ENCODE measurements around the gene AP2B1.

DNA sequence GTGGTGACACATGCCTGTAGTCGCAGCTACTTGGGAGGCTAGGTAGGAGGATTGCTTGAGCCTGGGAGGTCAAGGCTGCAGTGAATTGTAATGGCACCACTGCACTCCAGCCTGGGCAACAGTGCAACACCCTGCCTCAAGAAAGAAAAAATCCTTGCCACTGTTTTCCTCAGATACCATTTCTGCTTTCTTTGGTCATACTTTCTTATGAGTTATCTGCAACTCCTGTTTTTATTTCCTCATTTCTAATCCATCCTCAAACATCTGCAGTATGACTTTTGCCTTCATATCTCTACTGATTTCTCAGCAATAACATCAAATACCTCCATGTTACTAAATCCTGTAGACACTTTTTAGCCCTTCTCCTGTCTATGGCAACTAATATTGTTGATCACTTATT, 3.1 kb upstream of the AP2B1 start:
- TF ChIP-seq, protein P1, sequence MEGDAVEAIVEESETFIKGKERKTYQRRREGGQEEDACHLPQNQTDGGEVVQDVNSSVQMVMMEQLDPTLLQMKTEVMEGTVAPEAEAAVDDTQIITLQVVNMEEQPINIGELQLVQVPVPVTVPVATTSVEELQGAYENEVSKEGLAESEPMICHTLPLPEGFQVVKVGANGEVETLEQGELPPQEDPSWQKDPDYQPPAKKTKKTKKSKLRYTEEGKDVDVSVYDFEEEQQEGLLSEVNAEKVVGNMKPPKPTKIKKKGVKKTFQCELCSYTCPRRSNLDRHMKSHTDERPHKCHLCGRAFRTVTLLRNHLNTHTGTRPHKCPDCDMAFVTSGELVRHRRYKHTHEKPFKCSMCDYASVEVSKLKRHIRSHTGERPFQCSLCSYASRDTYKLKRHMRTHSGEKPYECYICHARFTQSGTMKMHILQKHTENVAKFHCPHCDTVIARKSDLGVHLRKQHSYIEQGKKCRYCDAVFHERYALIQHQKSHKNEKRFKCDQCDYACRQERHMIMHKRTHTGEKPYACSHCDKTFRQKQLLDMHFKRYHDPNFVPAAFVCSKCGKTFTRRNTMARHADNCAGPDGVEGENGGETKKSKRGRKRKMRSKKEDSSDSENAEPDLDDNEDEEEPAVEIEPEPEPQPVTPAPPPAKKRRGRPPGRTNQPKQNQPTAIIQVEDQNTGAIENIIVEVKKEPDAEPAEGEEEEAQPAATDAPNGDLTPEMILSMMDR (IDR thresholded peaks at IDR 0.05): no peak
- no peak for TF ChIP-seq POLR2A (IDR thresholded peaks at IDR 0.05)

Data from esophagus squamous epithelium (tissue), 4 donors.